Stimulated activated CD8-positive, alpha-beta memory T cell treated with anti-CD3 and anti-CD28 coated beads, Interleukin-15, amount 100 ng/mL, for 4 hours (primary cell): ENCODE data around the gene TBX5.

Experiments used
- DNase-seq, 2 donors: peaks; one replicate each; pipeline ENCODE4 v3.0.0-alpha.2; 2020; ENCODE audit warnings: low read depth in 2 of 2

The TBX5 gene

GRCh38 chr12:114320968-114321367 is 85.0 kb downstream of the TBX5 start:
- DNase-seq = no peak

GRCh38 chr12:114320101-114320500 is 85.8 kb downstream of the TBX5 start:
- no peak for DNase-seq

- no peak for DNase-seq
These were observed 86.5 kb downstream of the TBX5 start for GRCh38 chr12:114319422-114319821.

GRCh38 chr12:114318984-114319383 is 87.0 kb downstream of the TBX5 start:
- no peak for DNase-seq

- no peak for DNase-seq
These were observed 89.9 kb downstream of the TBX5 start for GRCh38 chr12:114316076-114316475.

GRCh38 chr12:114314974-114315720 is 90.8 kb downstream of the TBX5 start:
- no peak for DNase-seq

GRCh38 chr12:114314403-114314802 is 91.5 kb downstream of the TBX5 start:
- no peak for DNase-seq

GRCh38 chr12:114313910-114314309 is 92.0 kb downstream of the TBX5 start:
- DNase-seq = no peak

GRCh38 chr12:114311974-114312373 is 94.0 kb downstream of the TBX5 start:
- no peak for DNase-seq

- no peak for DNase-seq
These were observed 99.3 kb downstream of the TBX5 start for GRCh38 chr12:114306646-114307045.

- no peak for DNase-seq
These were observed 100.5 kb downstream of the TBX5 start for GRCh38 chr12:114305446-114305845.
